ENCODE data around the gene CD82.

The CD82 gene

GRCh38 chr11:44565211-44565952, at the start of gene CD82:
Gene CD82, plus strand, starts transcription at chr11:44565663. Its CDS starts 29,000 bp downstream, at chr11:44594663.
- DNase-seq: peak; percentile 98

GRCh38 chr11:44516688-44517507, 48.6 kb upstream of the CD82 start:
- DNase-seq: no peak

- no peak for DNase-seq
These were observed 47.9 kb upstream of the CD82 start for GRCh38 chr11:44517541-44517940.

- no peak for DNase-seq
These were observed 46.4 kb upstream of the CD82 start for GRCh38 chr11:44518968-44519550.

- no peak for DNase-seq
These were observed 45.3 kb upstream of the CD82 start for GRCh38 chr11:44519989-44520737.

- no peak for DNase-seq
These were observed 44.3 kb upstream of the CD82 start for GRCh38 chr11:44521148-44521547.

DNA sequence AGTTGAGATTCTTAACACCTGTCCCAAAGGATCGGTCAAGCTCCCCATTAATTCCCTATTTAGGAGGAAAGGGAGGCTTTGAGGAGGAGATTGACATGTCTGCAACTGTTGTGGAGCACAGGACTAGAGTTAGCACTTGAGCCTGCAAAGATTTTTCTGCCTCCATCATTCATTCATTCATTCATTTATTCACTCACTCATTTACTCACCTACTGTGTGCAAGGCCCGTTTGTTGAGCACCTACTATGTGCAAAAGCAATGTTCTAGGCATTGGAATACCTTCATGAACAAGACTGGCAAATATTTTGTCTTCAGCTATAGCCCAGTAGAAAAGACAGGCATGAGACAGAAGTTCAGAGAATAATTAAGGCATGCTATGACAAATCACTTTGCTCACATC, 43.2 kb upstream of the CD82 start:
- DNase-seq: no peak

DNA sequence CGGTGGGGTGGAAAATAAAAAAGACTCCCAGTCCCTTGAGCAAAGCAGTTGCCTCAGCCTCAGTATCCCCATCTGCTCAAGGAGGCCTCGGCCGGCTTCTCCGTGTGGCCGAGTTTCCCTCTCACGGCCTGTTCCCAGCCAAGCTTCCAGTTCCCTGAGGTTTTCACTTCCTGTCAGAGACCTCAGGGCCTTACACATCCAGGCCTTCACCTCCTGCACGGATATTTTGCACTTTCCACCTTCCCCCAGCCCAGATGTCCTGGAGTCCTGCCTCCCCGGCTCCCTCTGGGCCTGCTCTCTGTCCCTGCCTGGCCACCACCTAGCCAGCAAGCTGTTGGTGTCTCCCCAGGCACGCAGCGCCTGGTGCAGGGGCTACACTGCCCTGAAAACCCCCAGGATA, 41.1 kb upstream of the CD82 start:
- no peak for DNase-seq

GRCh38 chr11:44524751-44525201, 40.7 kb upstream of the CD82 start:
- no peak for DNase-seq

GRCh38 chr11:44525473-44526252, 39.8 kb upstream of the CD82 start:
- DNase-seq: no peak

DNA sequence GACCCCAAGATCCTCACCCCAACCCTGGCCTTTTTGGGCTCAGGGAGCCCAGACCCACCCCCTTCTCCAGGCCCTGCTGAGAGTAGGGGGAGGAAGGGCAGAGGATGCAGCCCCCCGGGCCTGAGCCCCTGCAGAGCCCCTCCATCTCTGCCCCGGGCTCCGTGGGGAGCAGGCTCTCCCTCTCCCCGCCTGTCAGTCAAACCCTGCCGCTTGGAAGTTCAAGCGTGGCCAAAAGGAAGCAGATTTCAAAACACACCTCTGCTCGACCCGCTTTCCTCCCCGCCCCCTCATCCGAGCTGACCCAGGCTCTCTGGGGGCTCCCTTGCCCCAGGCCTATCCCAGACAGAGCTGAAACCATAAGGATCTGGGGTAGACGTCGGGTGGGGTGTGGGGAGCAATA, 39.0 kb upstream of the CD82 start:
- DNase-seq: no peak

DNA sequence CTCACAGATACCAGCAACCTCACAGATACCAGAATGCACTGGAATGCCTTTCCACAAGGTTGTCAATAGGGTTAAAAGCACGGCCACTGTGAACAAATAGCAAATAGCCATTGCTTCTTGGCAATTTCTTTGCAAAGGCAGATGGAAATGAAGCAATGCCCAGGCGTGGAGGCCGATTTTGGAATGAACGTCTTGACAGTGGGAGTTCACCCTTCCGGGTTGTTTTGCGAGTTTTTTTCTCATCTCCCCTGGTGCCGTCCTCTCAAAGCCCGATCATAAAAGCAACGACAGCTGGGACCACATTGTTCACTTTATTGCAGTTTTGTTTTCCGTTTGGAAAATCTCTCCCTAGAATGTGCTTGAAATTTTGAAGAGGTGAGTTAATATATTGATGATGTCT, 38.0 kb upstream of the CD82 start:
- DNase-seq: no peak

- DNase-seq: no peak
These were observed 37.4 kb upstream of the CD82 start for GRCh38 chr11:44528103-44528502.

GRCh38 chr11:44528581-44528980, 36.9 kb upstream of the CD82 start:
- DNase-seq: no peak

GRCh38 chr11:44529895-44530412, 35.5 kb upstream of the CD82 start:
- no peak for DNase-seq

GRCh38 chr11:44530413-44531115, 34.9 kb upstream of the CD82 start:
- no peak for DNase-seq

DNA sequence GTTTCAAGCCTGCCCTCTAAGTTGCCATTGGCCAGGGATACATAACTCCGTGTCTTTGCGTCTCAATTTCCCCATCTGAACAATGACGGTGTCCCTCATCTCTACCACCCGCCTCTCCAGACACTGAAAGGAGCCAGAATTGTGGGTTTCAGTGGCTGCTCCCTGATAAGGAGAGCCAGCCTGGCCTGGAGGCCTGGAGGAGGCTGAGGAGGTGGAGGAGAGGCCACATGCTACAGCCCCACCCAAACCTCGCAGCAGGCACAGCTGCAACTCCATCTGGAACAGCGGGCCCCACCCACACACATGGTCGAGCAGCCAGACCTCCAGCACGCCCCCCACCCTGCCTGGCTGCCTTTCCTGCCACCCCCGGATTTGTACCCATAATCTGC, 34.4 kb upstream of the CD82 start:
- no peak for DNase-seq

GRCh38 chr11:44531636-44532035, 33.8 kb upstream of the CD82 start:
- no peak for DNase-seq

- no peak for DNase-seq
These were observed 32.7 kb upstream of the CD82 start for GRCh38 chr11:44532809-44533208.

DNA sequence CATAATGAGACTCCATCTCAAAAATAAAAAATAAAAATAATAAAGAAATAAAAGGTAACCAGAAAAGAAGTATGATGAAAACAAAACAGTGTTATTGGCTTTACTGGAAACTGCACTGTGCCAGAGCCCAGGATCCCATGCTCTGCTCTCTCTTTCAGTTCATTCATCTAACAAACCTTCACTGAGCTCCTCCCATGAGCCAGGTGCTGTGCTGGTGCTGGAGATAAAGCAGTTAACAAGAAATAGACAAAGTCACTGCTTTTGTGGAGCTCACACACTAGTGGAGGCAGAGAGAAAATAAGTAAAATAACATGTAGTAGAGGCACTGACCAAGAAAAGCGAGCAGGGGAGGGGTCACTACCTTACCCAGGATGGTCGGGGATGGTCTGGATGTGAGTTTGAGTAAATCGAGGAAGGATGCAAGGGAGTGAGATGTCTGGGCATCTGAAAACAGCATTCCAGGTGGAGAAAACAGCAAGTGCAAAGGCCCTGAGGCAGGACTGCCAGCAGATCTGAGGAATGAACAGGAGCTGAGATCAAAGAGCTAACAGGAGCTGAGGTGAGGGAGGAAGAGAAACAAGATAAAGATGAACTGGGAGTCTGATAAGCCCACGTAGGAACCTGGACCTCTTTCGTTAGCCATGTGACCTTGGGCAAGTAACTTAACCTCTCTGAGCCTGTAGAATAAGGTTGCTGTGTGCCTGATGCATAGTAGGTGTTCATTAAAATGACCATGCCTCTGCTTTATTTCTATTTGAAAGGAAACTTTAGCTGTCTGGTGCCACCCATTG, 31.3 kb upstream of the CD82 start:
- no peak for DNase-seq

Data from NCI-H2227 treated with DMSO at 0.1 percent for 48 hours (cell line).